Fibroblast of gingiva (primary cell): Measurements from ENCODE around the gene HSPH1.

ENCODE experiments used
- DNase-seq: peaks from one replicate; pipeline ENCODE4 v3.0.0-alpha.2; 2011; ENCODE audit warnings: low read depth

HSPH1 gene

GRCh38 chr13:31096654-31097302 is 64.9 kb downstream of the HSPH1 start:
- DNase-seq, result no peak

GRCh38 chr13:31094331-31095015 is 67.2 kb downstream of the HSPH1 start:
- no peak for DNase-seq

GRCh38 chr13:31093145-31093885 is 68.4 kb downstream of the HSPH1 start:
- DNase-seq, result no peak

- DNase-seq, result no peak
Observed at GRCh38 chr13:31092646-31093045, 69.1 kb downstream of the HSPH1 start.

GRCh38 chr13:31090961-31091624 is 70.6 kb downstream of the HSPH1 start:
- no peak for DNase-seq

- no peak for DNase-seq
Observed at GRCh38 chr13:31090096-31090495, 71.6 kb downstream of the HSPH1 start.

GRCh38 chr13:31089649-31090048 is 72.1 kb downstream of the HSPH1 start:
- DNase-seq, result no peak

- DNase-seq, result no peak
Observed at GRCh38 chr13:31088826-31089420, 72.8 kb downstream of the HSPH1 start.
